H1 (cell line): ENCODE results near the gene PLPP7. TPM values are rescaled to one million over a fixed set of nuclear protein-coding genes. Genes with fewer than 3 reads are reported as not detected.

Experiments used
- CTCF ChIA-PET: fragments of 300-600 bp; sonication (Branson Sonifier 250); formaldehyde crosslinking; loops from one replicate; lab custom pipeline; 2021; ENCODE audit not compliant: partially characterized antibody; lab: Charles Lee
- POLR2A ChIA-PET: fragments of 300-600 bp; sonication (Branson Sonifier 250); formaldehyde crosslinking; loops from one replicate; lab custom pipeline; 2021; ENCODE audit warnings: inconsistent platforms; ENCODE audit not compliant: partially characterized antibody; lab: Charles Lee
- DNase-seq, 2 experiments: peaks; one replicate each; pipeline versions ENCODE4 v3.0.0 to v3.0.0-alpha.2; 2010 to 2022; ENCODE audit warnings: low spot score in 2 of 2, low read depth in 1 of 2, mixed read lengths in 1 of 2
- FAIRE-seq: peaks from 2 replicates; lab custom pipeline; 2011; peaks lifted over from hg19 to GRCh38; lab: Jason Lieb, UNC
- H2AFZ ChIP-seq: 2 replicates; pipeline ENCODE4 v1.8.1; 2012; ENCODE audit warnings: low read length, inconsistent platforms
- H2AK5ac ChIP-seq: 2 replicates; pipeline ENCODE4 v1.6.1; 2013; ENCODE audit warnings: low read depth, low read length
- H2BK120ac ChIP-seq: replicated peaks from 2 replicates; pipeline ENCODE3; 2013; ENCODE audit warnings: low read depth, low read length, inconsistent platforms
- H2BK12ac ChIP-seq: 2 replicates; pipeline ENCODE4 v1.6.1; 2013; ENCODE audit warnings: low read depth, low read length
- H2BK15ac ChIP-seq: 2 replicates; pipeline ENCODE4 v1.6.1; 2013; ENCODE audit warnings: low read length
- H2BK20ac ChIP-seq: 2 replicates; pipeline ENCODE4 v1.6.1; 2013; ENCODE audit warnings: low read length
- H2BK5ac ChIP-seq: 2 replicates; pipeline ENCODE4 v1.6.1; 2013; ENCODE audit warnings: low read depth, low read length
- H3K14ac ChIP-seq: 2 replicates; pipeline ENCODE4 v1.6.1; 2013; ENCODE audit warnings: inconsistent platforms; ENCODE audit not compliant: insufficient read length
- H3K18ac ChIP-seq: 2 replicates; pipeline ENCODE4 v1.6.1; 2013; ENCODE audit warnings: low read length; ENCODE audit errors: extremely low read depth
- H3K23ac ChIP-seq: 2 replicates; pipeline ENCODE4 v1.6.1; 2013; ENCODE audit warnings: inconsistent platforms; ENCODE audit not compliant: insufficient read length
- H3K23me2 ChIP-seq: 2 replicates; pipeline ENCODE4 v1.6.1; 2013; ENCODE audit warnings: low read depth, low read length
- H3K27ac ChIP-seq: 2 replicates; pipeline ENCODE4 v1.6.1; 2011; ENCODE audit warnings: low read depth, low read length, inconsistent platforms
- H3K27me3 ChIP-seq, 4 experiments: replicated peaks in 1 of 4; 1 replicate in 1 of 4; 2 replicates in 3 of 4; pipeline versions ENCODE4 v1.6.1 to v1.8.1; 2011 to 2013; ENCODE audit warnings: low read length in 3 of 4, mild to moderate bottlenecking in 3 of 4, inconsistent platforms in 2 of 4, mixed read lengths in 2 of 4, moderate library complexity in 1 of 4; ENCODE audit not compliant: control insufficient read depth in 3 of 4, insufficient read depth in 3 of 4; ENCODE audit errors: extremely low read depth in 1 of 4
- H3K36me3 ChIP-seq, 4 experiments: 2 replicates each; pipeline versions ENCODE4 v1.6.1 to v1.8.1; 2011 to 2013; ENCODE audit warnings: mild to moderate bottlenecking in 4 of 4, low read length in 3 of 4, moderate library complexity in 2 of 4, control low read depth in 1 of 4, inconsistent platforms in 1 of 4; ENCODE audit not compliant: insufficient read depth in 4 of 4, control insufficient read depth in 2 of 4
- H3K4ac ChIP-seq: replicated peaks from 2 replicates; pipeline ENCODE3; 2013; ENCODE audit warnings: low read length, low read depth, mixed read lengths, inconsistent platforms; ENCODE audit not compliant: insufficient read length
- H3K4me1 ChIP-seq, 4 experiments: replicated peaks in 1 of 4; 1 replicate in 1 of 4; 2 replicates in 3 of 4; pipeline versions ENCODE4 v1.6.1 to v1.8.1; 2011 to 2013; ENCODE audit warnings: low read length in 3 of 4, inconsistent platforms in 2 of 4, mixed read lengths in 1 of 4; ENCODE audit not compliant: insufficient read depth in 4 of 4, control insufficient read depth in 3 of 4
- H3K4me2 ChIP-seq, 2 experiments: 2 replicates each; pipeline versions ENCODE4 v1.6.1 to v1.8.1; 2011 to 2013; ENCODE audit warnings: low read depth in 2 of 2, low read length in 2 of 2, control low read depth in 1 of 2, inconsistent platforms in 1 of 2, mild to moderate bottlenecking in 1 of 2; ENCODE audit not compliant: insufficient read depth in 1 of 2
- H3K4me3 ChIP-seq, 4 experiments: fragments of 200-600, 300-600 bp in 1 of 4; sonication (generic), shearing (Covaris generic), sonication (Bioruptor Twin) in 1 of 4; 2 replicates each; pipeline versions ENCODE4 v1.5.1 to v1.8.1; 2011 to 2016; ENCODE audit warnings: low read length in 4 of 4, low read depth in 3 of 4, control low read depth in 2 of 4, inconsistent platforms in 2 of 4, mild to moderate bottlenecking in 2 of 4, mixed read lengths in 1 of 4, moderate library complexity in 1 of 4; ENCODE audit not compliant: insufficient read depth in 2 of 4; ENCODE audit errors: extremely low read depth in 1 of 4
- H3K56ac ChIP-seq: replicated peaks from 2 replicates; pipeline ENCODE3; 2013; ENCODE audit warnings: low read depth, mild to moderate bottlenecking, mixed read lengths, low read length, inconsistent platforms; ENCODE audit not compliant: insufficient read length
- H3K79me1 ChIP-seq: 2 replicates; pipeline ENCODE4 v1.6.1; 2013; ENCODE audit warnings: low read depth, low read length, control low read depth
- H3K79me2 ChIP-seq, 2 experiments: 2 replicates each; pipeline versions ENCODE4 v1.6.1 to v1.8.1; 2012 to 2013; ENCODE audit warnings: low read length in 2 of 2, mild to moderate bottlenecking in 2 of 2, inconsistent platforms in 1 of 2; ENCODE audit not compliant: insufficient read depth in 2 of 2, control insufficient read depth in 1 of 2
- H3K9ac ChIP-seq, 4 experiments: replicated peaks in 1 of 4; 1 replicate in 1 of 4; 2 replicates in 3 of 4; pipeline versions ENCODE4 v1.6.1 to v1.8.1; 2011 to 2013; ENCODE audit warnings: low read depth in 3 of 4, low read length in 3 of 4, control low read depth in 2 of 4, mild to moderate bottlenecking in 2 of 4, moderate library complexity in 2 of 4, inconsistent platforms in 1 of 4; ENCODE audit errors: extremely low read depth in 1 of 4
- H3K9me3 ChIP-seq, 2 experiments: 2 replicates each; pipeline versions ENCODE4 v1.6.1 to v1.8.1; 2012 to 2013; ENCODE audit warnings: mild to moderate bottlenecking in 2 of 2, moderate library complexity in 2 of 2, control low read depth in 1 of 2, inconsistent platforms in 1 of 2, low read depth in 1 of 2, low read length in 1 of 2, mixed read lengths in 1 of 2; ENCODE audit not compliant: insufficient read depth in 2 of 2
- H4K20me1 ChIP-seq, 2 experiments: replicated peaks in 1 of 2; 2 replicates each; pipeline versions ENCODE3 to v1.8.1; 2011 to 2013; ENCODE audit warnings: inconsistent platforms in 2 of 2, low read length in 2 of 2, mild to moderate bottlenecking in 1 of 2; ENCODE audit not compliant: insufficient read depth in 2 of 2, control insufficient read depth in 1 of 2
- H4K5ac ChIP-seq: 2 replicates; pipeline ENCODE4 v1.6.1; 2013; ENCODE audit warnings: low read length, low read depth, mixed read lengths, inconsistent platforms; ENCODE audit not compliant: insufficient read length
- H4K8ac ChIP-seq: 2 replicates; pipeline ENCODE4 v1.8.0; 2013; ENCODE audit warnings: mild to moderate bottlenecking, moderate library complexity, low read length, inconsistent platforms; ENCODE audit not compliant: insufficient read depth; ENCODE audit errors: extremely low read depth
- H4K91ac ChIP-seq: replicated peaks from 2 replicates; pipeline ENCODE3; 2013; ENCODE audit warnings: low read length, mixed read lengths, inconsistent platforms; ENCODE audit not compliant: insufficient read length
- EGR1 ChIP-seq: IDR thresholded peaks from 2 replicates; pipeline ENCODE4 v1.6.1; 2011; ENCODE audit warnings: low read depth, low read length, borderline replicate concordance
- RNF2 ChIP-seq: fragments of 200-900, 300-1000 bp; sonication (generic); IDR thresholded peaks from 2 replicates; pipeline ENCODE4 v1.7.1; 2016; ENCODE audit warnings: borderline replicate concordance, low read depth, mild to moderate bottlenecking, antibody characterized with exemption, low read length; ENCODE audit not compliant: poor library complexity, severe bottlenecking; ENCODE audit errors: missing control alignments
- WGBS, 2 experiments: shearing (Covaris generic) in 1 of 2; methylation state at CpG; one replicate each; pipeline versions ENCODE4 v1.1.6 to v1.1.7; 2013 to 2015; ENCODE audit warnings: low lambda C conversion rate in 2 of 2, mixed read lengths in 2 of 2, inconsistent platforms in 1 of 2, low coverage in 1 of 2, missing lambda C conversion rate in 1 of 2; ENCODE audit not compliant: insufficient replicate concordance in 2 of 2, insufficient coverage in 1 of 2, insufficient read length in 1 of 2; ENCODE audit errors: extremely low coverage in 1 of 2, missing lambda C conversion rate in 1 of 2; 5-methylcytosine and 5-hydroxymethylcytosine counted together
- polyA plus RNA-seq, 7 experiments: library from polyadenylated mRNA; depleted of rRNA in 3 of 7; stranded (reverse) in 5 of 7; unstranded in 2 of 7; fragments of >200 nt in 5 of 7; fragments of 200-250 nt in 2 of 7; gene quantifications; 1 replicate in 5 of 7; 2 replicates in 1 of 7; 4 replicates in 1 of 7; pipeline versions ENCODE4 v1.2.1 to v1.2.3, GENCODE V29; 2011 to 2013; ENCODE audit warnings: missing spikeins in 2 of 7, mixed read lengths in 2 of 7
- total RNA-seq: library from RNA; stranded (reverse); fragmentation: NEBNext Ultra II Directional; extraction: Animal tissue kit (Norgen Biotek cat#: 25700); gene quantifications from 2 replicates; pipeline ENCODE4 v1.2.1, GENCODE V29; 2021

The PLPP7 gene
- total and polyA plus RNA-seq, 2 of the 8 experiments (the other 6 are each of a cell fraction or from before 2014, with no cell fraction given): 3.4 to 3.9 TPM

DNA sequence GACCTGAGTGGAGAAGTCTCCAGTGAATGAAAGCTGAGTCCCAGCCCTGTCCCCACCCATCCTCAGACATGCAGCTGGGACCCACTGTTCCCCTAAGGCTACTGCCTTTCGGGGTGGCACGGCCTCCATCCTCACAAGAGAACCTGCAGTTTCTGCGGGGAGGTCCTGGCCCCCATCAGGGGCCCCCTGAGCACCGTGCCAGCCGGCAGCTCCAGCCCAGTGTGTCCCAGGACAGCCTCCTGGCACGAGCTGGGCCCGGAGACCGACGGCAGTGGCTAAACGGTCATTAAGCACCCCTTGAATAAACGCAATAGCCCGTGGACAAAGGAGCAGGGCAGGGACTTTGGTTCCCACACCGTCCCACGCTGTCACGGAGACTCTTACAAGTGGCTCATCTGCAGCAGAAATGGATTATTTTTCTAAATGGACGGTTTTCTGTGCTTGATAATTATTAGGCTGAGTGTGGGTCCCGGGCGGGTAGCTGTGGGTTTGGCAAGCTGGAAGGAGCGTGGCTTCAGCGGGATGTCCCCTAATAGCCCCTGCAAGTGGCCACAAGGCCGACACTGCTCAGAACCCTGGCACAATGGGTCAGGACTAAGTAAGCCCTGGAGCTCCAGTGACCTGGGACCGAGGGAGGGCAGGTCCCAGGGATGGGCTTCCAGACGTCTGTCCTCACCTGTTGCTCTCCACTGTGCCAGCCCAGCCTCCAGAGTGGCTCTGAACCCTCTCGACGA, 30.7 kb upstream of the PLPP7 start:
- Histone ChIP-seq H3K27ac (no peak overlapping the region), H3K9ac (no peak overlapping the region), H2BK120ac (no peak overlapping the region), H3K4me3 (no peak overlapping the region), H2BK12ac (no peak overlapping the region), H3K79me1 (no peaks in the 10 kb centered on the region), H2AFZ (no peak overlapping the region), H2BK15ac (no peak overlapping the region), H3K23ac (no peak overlapping the region), H3K79me2 (no peaks in the 10 kb centered on the region), H3K9me3 (no peaks in the 10 kb centered on the region), H3K56ac (no peak overlapping the region), H3K27me3 (no peaks in the 10 kb centered on the region), H3K4me1 (peaks cover 0 to 9% (median 2%) of the 10 kb centered on the region in 4 experiments; a peak in 3 of 7 replicates), H4K8ac (no peak overlapping the region), H3K14ac (no peak overlapping the region), H4K20me1 (peaks cover 0 to 2% of the 10 kb centered on the region in 2 experiments), H2BK5ac (no peak overlapping the region), H4K5ac (no peak overlapping the region), H3K23me2 (no peaks in the 10 kb centered on the region), H2BK20ac (no peak overlapping the region), H3K36me3 (no peaks in the 10 kb centered on the region), H3K4me2 (no peak overlapping the region), H2AK5ac (no peak overlapping the region), H3K18ac (no peak overlapping the region), H4K91ac (no peak overlapping the region), H3K4ac (no peak overlapping the region)
- CTCF ChIA-PET: interaction anchor here (2.5 kb wide), 2 partner anchors 16 to 77 kb away, joined by 7 to 15 read pairs; no protein-coding TSS in a partner anchor
- WGBS, 2 experiments: 89% methylated on average over 25 of the region's 25 CpGs; no CpG with 5 or more reads in 1 of the 2 experiments
- POLR2A ChIA-PET: interaction anchor here (1.6 kb wide), 2 partner anchors 21 to 43 kb away, joined by 3 read pairs; no protein-coding TSS in a partner anchor
- FAIRE-seq (no peak), DNase-seq (no peak)
- TF ChIP-seq RNF2 (no peak), EGR1 (no peak)
